Left cardiac atrium (tissue), 4 donors: ENCODE measurements around the gene TDRKH. TPM values are rescaled to one million over a fixed set of nuclear protein-coding genes. Genes with fewer than 3 reads are reported as not detected.

Experiments
- ATAC-seq, 2 donors: fragments of 200-7000 bp; cut with Tn5 transposase; one replicate each; pipeline ENCODE4 v1.9.1; 2020; ENCODE audit warnings: mild to moderate bottlenecking in 2 of 2, moderate library complexity in 2 of 2
- DNase-seq: peaks from one replicate; pipeline ENCODE4 v3.0.0-alpha.2; 2020
- intact Hi-C, 2 donors: fragments of 100-400 bp; cut with DNase I; formaldehyde crosslinking; loops; one replicate each; pipeline versions ENCODE4 v1.14.1 to v1.15.1; 2022 to 2023
- total RNA-seq, 2 donors: library from RNA; stranded (reverse); fragmentation: NEBNext Ultra II Directional; extraction: Animal tissue kit (Norgen Biotek cat#: 25700); gene quantifications; one replicate each; pipeline ENCODE4 v1.2.1, GENCODE V29; 2021
- donor health status: DM: no; HTN: yes; CAD: no.
- donor health status: DM: no; HTN: yes; CAD: no; lungs with severe emphysema.
- donor health status: DM: yes; HTN: yes; CAD: no.
- donor health status: Dilated cardiomyopathy.

TDRKH gene
- total RNA-seq, 2 donors from 2014 or later = 4.4 to 6.7 TPM

DNA sequence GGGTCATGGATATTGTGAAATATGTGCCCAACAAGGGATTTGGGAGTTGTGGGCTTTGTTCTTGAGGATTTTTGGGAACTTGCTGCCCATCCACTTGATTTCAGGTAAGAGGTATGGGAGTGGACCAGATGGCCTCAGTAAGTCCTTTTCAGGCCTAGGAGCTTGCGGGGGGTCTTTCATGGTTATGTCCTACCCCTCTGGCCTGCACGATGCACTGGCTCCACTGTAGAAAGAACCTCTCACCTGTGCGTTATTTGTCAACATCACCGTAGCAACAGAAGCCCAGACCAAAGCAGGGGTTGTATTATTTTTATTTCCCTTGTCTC is 60.4 kb downstream of the TDRKH start:
- ATAC-seq (no peak), DNase-seq (no peak)
- intact Hi-C loops = loop anchor here (5.0 to 10.0 kb wide), 2 partner anchors 193 to 275 kb away; no protein-coding TSS in a partner anchor

DNA sequence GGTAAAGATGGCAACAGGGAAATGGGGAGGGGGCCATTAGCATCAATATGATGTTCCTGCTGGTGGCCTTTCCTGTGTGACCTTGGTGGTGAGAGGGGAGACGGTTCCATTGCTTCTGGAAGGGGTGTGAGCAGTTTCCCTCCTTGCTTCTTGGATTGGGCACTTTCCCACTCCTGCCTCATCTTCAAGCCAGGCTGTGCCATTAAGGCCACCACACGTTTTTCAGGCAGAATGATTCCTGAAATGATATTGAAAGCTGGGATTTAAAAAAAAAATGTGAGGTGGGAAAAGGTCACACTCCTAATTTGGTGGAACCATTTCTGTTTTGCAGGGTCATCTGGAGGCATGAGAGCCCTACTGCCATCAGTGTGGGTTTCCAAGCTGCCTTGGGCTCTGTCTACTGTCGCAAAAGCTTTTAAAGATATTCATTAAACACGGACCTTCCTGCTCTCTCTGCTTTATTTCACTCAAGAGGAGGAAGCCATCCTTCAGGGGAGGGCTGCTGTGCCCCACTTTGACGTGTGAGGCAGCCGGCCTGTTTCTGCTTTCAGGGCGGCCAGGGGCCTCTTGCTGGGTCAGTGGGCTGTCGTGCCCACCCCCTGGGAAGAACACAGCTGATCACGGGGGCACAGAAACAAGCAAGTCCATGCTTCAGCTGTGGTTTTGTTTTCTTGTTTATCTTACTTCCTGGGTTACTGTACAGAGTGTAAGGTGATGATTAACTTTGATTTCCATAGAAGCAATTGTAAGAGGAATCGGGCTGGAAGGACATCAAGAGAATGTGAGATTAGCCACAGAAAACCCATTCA is 60.9 kb downstream of the TDRKH start:
- intact Hi-C loops = no loop called here
- ATAC-seq (no peak), DNase-seq (no peak)

DNA sequence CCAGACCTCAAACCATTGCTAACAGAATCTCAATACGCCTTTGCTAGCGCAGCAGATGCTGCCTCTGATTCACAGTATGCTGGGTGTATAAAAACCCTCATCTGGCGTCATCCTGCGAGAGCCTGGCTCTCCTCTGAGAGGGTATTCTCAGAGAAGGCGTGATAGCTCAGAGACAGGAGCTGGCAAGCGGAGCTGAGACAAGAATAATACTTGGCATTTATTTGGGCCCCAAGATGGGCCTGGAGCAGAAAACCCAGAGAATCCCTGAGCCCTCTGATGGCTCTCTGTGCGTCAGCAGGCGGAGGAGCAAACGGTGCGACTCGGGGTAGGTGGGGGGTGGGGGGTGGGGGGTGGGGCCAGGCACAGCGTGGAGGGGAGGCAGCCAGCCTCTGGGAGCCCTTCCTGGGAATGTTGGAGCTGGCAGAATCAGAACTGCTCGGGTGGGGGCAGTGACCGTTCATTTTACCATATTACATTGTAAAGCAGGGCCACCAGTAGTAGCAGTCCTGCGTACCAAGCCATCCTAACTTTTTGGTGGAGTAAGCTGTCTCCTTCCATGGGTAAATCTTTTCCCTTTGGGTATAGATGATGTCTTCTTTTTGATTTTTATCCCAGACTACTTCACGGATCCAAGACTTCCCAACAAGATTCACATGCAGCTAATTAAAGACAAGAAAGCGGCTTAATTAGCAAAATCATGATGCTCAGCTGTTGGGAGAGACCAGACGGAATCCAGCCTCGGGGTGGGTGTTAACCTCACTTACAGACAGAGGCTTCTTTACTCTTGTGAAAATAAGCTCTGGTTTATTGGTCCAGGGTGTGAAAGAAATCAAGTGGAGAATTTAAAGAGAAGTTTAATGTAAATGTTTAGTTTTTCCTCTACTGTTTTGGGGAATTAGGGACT is 61.9 kb downstream of the TDRKH start:
- ATAC-seq (peak; percentile 92 to 93), DNase-seq (no peak)
- intact Hi-C loops = no loop called here

DNA sequence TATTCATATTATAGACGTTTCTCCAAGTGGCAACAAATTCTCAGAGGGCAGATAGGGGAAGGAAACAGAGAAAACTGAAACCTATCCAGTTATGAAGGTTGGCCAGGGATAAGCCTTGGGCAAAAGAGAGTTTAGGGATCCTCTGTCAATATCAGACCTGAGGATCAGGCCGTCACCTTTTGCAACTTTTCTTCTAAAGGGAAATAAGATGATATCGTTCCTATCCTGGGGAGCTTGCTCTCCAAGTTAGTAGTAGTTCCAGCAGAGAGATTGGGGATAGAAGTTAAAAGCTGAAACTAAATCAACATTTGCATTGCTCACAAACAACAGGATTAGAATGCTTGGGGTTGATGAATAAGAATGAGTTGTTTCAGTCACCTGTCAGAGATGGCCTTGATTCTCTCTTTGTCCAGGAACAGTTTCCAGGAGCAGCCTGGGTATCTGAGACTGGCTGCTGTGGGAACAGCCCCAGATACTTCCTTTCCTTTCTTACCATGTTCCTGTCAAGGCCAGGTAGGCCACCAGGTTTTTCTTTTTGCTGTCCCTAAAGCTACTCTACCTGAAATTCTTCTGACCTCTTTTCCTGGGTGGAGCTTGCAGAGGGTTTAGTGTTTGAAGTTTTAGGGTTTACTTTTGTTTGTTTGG is 66.5 kb downstream of the TDRKH start:
- intact Hi-C loops = loop anchor here in 1 of 2 donors (5.0 kb wide), 1 partner anchor 112 kb away; the partner anchor contains the start of gene SNX27
- ATAC-seq = no peak

More for the DNA sequence above, 66.5 kb downstream of the TDRKH start:
- no peak for DNase-seq

Other genes starting within 250 kb of the TDRKH start
- gene SNX27, start 178.4 kb downstream of the TDRKH start, total RNA-seq = 10 to 100 TPM; 29.8 to 32.3 TPM
- gene CELF3, start 73.7 kb downstream of the TDRKH start, total RNA-seq = not detected
- gene RIIAD1, start 69.0 kb downstream of the TDRKH start, total RNA-seq = 1 to 10 TPM; 3.3 TPM
- gene MRPL9, start 27.0 kb downstream of the TDRKH start, total RNA-seq = 10 to 100 TPM; 39.1 TPM
- under 1 TPM in 1 of 2 donors, not detected in 1; 0.29 TPM for gene LINGO4, start 14.9 kb upstream of the TDRKH start, total RNA-seq
- 1 to 10 TPM; 2.3 to 6.1 TPM for gene RORC, start 41.3 kb upstream of the TDRKH start, total RNA-seq
- gene C2CD4D, start 49.3 kb upstream of the TDRKH start, total RNA-seq = not detected
- not detected for gene THEM5, start 63.2 kb upstream of the TDRKH start, total RNA-seq
- gene THEM4, start 119.0 kb upstream of the TDRKH start, total RNA-seq = 10 to 100 TPM; 14.7 to 17.6 TPM
- 100 to 1,000 TPM; 313 to 335 TPM for gene S100A10, start 203.4 kb upstream of the TDRKH start, total RNA-seq
- gene S100A11, start 246.5 kb upstream of the TDRKH start, total RNA-seq = 100 to 1,000 TPM; 178 to 195 TPM